Activated gamma-delta T cell (primary cell): Measurements from ENCODE around the gene FAIM2.

Source experiments
- DNase-seq: peaks from one replicate; lab custom pipeline; 2025; lab: John Stamatoyannopoulos, UW

The FAIM2 gene

GRCh38 chr12:49939707-49940106 is 36.0 kb upstream of the FAIM2 start:
- DNase-seq = no peak

GRCh38 chr12:49939307-49939706 is 35.6 kb upstream of the FAIM2 start:
- DNase-seq = no peak

DNA sequence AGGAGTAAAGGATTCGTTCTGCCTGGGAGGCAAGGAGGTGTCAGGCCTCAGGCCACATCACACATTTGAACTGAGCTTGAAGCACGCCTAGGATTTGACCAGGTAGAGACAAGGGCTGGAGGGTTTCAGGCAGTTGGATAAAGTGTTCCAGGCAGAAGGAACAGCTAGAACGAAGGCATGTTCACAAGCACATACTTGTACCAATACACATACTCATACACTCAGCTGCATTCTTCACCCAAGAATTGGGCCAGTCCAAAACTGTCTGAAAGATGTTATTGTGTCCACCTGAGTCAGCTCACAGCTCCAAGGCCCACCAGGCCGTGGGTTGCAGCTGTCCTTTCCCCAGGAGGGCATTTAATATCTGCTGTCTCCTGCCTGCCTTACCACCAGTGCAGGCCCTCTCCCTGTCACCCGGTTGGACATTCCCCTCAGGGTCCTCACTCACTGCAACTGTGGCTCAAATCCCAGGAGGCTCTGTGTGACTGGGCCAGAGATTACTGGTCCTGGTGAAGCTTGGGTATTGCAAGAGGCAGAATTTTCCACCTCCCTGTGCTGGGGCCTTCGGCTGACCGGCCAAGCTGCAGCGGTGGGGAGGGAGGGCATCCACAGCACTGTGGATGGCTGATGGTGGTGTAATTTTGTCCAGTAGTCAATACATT is 34.1 kb upstream of the FAIM2 start:
- no peak for DNase-seq

- DNase-seq = no peak
These were observed 33.2 kb upstream of the FAIM2 start for GRCh38 chr12:49936925-49937324.

GRCh38 chr12:49934505-49934904 is 30.8 kb upstream of the FAIM2 start:
- DNase-seq = no peak

DNA sequence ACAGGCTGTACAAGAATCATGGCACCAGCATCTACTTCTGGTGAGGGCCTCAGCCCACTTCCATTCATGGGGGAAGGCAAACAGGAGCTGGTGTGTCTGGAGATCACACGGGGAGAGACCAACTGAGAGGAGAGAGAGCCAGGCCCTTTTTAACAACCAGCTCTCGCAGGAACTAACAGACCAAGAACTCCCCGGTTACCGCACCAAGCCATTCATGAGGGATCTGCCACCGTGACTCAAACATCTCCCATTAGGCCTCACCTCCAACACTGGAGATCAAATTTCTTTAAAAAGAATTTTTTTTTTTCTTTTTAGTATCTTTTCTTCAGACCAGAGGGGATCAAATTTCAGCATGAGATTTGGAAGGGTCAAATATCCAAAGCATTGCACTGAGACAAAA is 30.1 kb upstream of the FAIM2 start:
- no peak for DNase-seq

GRCh38 chr12:49932533-49933130 is 28.9 kb upstream of the FAIM2 start:
- DNase-seq = no peak

DNA sequence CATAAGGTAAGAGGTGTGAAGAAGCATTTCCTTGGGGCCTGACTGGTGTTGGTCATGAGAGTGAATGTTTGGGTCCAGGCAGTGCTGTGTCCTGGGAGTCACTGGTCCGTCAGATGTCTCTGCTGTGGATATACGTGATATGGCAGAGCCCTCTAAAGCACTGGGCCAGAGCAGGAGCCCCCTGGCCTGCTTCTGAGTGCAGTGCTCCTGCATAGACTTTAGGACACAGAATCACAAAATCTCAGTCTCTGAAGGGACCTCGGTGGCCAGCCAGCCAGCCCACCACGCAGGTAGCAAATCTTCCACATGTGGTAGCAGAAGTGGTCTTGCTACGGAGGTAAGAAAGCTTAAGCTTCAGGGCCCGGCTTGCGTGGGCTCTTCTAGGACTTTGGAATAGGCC is 28.3 kb upstream of the FAIM2 start:
- DNase-seq = no peak

DNA sequence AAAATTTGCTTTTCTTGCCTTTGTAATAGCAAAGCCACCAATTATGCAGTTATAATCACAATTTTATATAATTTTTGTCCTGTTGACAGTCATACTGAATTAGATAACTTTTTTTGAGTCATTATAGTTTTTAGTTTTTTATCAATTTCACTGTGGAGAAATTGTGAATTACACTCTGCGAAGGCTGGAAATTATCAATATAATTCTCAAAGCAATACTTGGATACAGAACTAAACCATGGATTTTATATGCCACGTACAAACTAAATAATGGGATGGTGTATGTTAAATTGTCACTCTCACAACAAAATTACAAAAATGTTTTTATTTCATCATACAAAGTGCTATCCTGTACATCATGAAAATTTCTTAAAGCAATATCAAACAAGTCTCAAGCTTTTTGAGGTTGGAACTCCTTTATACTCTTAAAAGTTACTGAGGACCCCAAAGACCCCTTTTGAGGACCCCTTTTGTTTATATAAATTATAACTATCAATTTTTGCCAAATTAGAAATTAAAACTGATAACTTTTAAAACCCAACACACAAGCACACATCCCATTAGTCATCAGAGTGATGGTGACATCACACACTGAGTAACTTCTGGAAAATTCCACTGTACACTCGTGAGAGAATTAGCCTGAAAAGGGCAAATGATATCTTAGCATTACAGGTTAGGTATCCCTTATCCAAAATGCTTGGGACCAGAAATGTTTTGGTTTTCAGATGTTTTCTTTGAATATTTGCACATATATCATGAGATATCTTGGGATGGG is 27.0 kb upstream of the FAIM2 start:
- no peak for DNase-seq

DNA sequence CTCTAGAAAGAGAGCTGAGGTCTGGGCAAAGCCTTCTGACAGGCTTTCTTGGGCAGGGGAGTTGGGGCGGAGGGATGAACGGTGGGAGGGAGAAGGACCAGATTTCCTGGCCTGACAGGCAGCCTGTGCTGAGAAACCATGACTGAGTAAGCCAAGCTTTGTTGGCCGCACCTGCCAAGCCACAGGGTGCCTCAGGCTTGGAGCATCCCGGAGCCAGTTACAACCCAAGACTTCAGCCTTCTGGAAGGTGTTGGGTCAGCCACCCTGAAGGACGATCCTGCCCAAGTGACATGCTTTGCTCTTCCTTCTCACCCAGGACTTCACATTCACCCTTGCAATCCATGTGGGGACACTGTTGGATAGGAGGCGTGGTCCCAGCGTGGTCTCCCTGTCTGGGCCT is 25.9 kb upstream of the FAIM2 start:
- no peak for DNase-seq

DNA sequence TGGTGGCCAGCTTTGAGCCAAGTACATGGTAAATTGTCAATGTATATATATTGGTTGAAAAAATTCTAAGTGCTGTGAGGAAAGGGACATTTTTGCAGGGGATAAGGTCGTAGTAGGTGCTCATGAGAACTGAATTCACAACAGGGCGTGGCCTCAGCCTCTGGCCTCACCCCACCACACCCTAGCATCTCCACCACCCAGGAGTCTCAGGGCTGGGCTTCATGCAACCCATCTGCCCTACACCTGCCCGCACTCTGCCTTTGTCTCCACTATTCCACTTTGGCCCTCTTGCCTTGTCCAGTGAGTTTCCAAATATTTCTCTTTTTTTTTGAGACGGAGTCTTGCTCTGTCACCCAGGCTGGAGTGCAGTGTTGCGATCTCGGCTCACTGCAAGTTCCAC is 24.8 kb upstream of the FAIM2 start:
- DNase-seq = no peak

- DNase-seq = no peak
These were observed 21.9 kb upstream of the FAIM2 start for GRCh38 chr12:49925433-49926204.

DNA sequence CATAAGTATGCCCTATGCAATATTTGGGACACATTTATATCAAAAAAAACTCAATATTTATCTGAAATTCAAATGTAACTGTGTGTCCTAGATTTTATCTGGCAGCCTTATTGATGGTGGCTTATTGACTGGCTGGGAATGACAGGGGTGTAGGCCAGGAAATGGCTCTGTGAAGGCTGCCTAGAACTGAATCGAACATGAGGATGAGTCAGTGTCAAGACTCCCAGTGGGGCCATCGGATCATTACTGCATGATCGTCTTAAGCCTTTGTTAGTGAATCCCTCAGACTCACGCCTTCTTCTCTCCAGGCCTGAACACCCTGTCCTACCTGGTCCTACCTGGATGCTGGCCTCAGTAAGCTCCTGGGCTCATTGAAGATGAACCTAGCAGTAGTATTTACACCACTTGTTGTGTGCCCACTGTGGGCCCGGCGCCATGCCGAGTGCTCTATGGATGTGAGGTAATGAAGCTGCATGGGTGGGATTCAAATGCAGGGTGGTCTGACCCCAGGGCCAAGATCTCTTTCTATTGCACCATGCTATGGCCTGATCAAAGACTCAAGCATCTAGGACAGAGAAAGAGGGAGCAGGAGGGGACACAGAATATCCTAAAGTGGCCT is 21.0 kb upstream of the FAIM2 start:
- no peak for DNase-seq

GRCh38 chr12:49923880-49924556 is 20.3 kb upstream of the FAIM2 start:
- no peak for DNase-seq

DNA sequence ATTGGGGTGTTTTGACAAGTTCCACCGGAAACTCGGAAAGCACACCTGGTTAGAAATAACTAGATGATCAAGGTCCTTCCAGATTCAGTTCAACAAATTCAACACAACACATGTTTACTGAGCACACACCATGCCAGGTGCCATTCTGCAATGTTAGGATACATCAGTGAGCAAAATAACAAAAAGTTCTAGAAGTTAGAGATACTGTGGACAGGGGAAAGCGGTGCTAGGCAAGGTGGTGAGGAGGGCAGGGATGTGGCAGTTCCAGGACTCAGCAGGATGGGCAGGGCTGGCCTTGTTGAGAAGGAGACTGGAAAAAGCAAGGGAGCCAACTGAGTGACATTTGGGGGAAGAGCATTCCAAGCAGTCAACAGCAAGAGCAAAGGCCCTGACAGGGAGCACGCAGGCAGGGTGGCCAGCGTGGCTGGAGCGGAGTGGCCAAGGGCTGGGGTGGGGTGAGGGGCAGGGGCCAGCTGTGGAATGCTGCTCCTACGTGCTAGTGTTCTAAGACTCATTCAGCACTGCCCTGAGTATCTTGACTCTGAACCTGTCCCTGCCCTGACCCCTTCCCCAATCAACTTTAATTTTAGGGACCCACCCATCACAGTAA is 19.4 kb upstream of the FAIM2 start:
- no peak for DNase-seq

GRCh38 chr12:49922349-49923034 is 18.8 kb upstream of the FAIM2 start:
- DNase-seq = no peak

DNA sequence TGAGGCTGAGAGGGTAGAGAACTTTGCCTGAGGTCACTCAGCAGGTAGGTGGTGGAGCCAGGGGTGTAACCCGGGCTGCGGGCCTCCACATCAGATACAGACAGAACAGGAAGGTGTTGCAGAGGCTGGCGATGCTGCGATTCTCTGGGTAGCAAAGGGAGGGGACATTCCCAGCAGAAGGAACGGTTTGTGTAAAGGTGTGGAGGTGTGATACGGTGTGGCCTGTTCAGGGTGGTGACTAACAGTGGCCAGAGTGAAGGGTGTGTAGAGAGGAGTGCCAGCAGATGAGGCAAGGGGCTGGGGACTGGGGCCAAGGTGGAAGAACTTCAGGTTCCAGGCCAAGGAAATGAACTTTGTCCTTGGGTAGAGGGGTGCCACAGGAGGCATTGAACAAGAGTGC is 18.2 kb upstream of the FAIM2 start:
- DNase-seq = no peak

DNA sequence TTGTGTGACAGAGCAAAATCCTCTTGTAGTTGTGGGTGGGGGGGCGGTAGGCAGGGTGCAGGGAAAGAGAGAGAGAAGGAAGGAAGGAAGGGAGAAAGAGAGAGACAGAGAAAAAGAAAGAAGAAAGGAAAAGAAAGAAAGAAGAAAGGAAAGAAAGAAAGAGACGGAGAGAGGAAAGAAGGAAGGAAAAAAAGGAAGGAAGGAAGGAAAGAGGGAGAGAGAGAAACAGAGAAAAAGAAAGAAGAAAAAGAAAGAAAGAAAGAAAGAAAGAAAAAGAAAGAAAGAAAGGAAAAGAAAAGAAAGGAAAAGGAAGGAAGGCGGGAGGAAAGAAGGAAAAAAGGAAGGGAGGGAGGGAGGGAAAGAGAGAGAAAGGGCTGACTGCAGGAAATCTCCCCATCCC is 17.6 kb upstream of the FAIM2 start:
- no peak for DNase-seq

GRCh38 chr12:49920915-49921286 is 17.2 kb upstream of the FAIM2 start:
- DNase-seq = no peak

DNA sequence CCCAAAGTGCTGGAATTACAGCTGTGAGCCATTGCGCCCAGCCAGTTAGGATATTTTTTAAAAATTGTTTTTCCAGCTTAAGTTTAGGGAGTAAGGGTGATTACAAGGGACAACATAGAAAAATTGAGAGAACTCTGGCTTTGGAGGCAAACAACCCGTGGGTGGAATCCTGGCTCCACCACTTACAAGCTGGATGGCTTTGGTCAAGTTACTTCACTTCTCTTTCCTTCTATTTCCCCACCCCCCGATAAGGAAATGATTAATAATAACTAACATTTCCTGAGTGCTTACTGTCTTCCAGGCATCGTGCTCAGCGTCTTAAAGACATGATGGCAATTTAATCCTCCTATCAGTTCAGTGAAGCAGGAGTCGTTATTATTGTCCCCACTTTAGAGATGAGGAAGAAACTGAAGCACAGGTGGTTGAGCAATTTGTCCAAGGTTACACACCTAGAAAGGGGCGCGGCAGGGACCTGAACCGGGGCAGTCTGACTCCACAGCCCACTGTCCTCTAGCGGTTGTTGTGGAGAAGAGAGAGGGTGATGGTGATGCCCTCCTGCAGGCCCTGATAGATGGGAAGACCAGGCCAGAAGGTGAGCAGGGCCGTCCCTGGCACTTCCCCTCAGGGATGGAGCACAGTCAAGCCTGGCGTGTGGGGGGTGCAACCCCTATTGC is 16.7 kb upstream of the FAIM2 start:
- no peak for DNase-seq
